Lower leg skin (tissue), 4 donors: ENCODE results near the gene GATA2. TPM values are rescaled to one million over a fixed set of nuclear protein-coding genes. Genes with fewer than 3 reads are reported as not detected.

ENCODE experiments used
- DNase-seq, 2 donors: peaks; one replicate each; pipeline ENCODE4 v3.0.0-alpha.2; 2019; ENCODE audit warnings: low spot score in 2 of 2
- H3K4me3 ChIP-seq: fragments of 200-600 bp; sonication (generic); 2 replicates; pipeline ENCODE4 v1.5.1; 2017; ENCODE audit warnings: mild to moderate bottlenecking, low read depth; ENCODE audit not compliant: poor library complexity, severe bottlenecking
- CTCF ChIP-seq, 3 donors: fragments of 450-650 bp; IDR thresholded peaks; one replicate each; pipeline ENCODE4 v1.5.1; 2016; ENCODE audit warnings: antibody characterized with exemption in 3 of 3, mild to moderate bottlenecking in 3 of 3, moderate library complexity in 2 of 3
- POLR2A ChIP-seq, 2 donors: fragments of 450-650 bp; IDR thresholded peaks; one replicate each; pipeline ENCODE4 v1.6.1; 2016 to 2017; ENCODE audit warnings: antibody characterized with exemption in 2 of 2, mild to moderate bottlenecking in 1 of 2, moderate library complexity in 1 of 2
- WGBS, 2 donors: methylation state at CpG; one replicate each; pipeline ENCODE4 v1.1.5; 2018; 5-methylcytosine and 5-hydroxymethylcytosine counted together
- intact Hi-C: fragments of 100-400 bp; cut with DNase I; formaldehyde crosslinking; loops from one replicate; pipeline ENCODE4 v1.15.0; 2023; ENCODE audit warnings: low total_unique reads
- total RNA-seq, 4 donors: library from RNA; depleted of rRNA; stranded (reverse); fragments of >200 nt; gene quantifications; one replicate each; pipeline ENCODE4 v1.1.0, GENCODE V29; 2016

The GATA2 gene
- total RNA-seq, 4 donors from 2014 or later = 2.3 to 9.3 (median 6.6) TPM

GRCh38 chr3:128479558-128480086, 13.4 kb downstream of the GATA2 start:
- TF ChIP-seq CTCF (IDR thresholded peaks at IDR 0.05) = no peak
- TF ChIP-seq POLR2A (IDR thresholded peaks at IDR 0.05) = no peak
- 77 to 82% methylated on average over 10 of the region's 10 CpGs for WGBS, 2 donors
- no peak overlapping the region for H3K4me3 ChIP-seq
- no peak for DNase-seq
- intact Hi-C loops = no loop called here

GRCh38 chr3:128478576-128479506, 14.2 kb downstream of the GATA2 start:
- DNase-seq = no peak
- no peak for TF ChIP-seq POLR2A (IDR thresholded peaks at IDR 0.05)
- no peak for TF ChIP-seq CTCF (IDR thresholded peaks at IDR 0.05)
- 69 to 71% methylated on average over 11 of the region's 11 CpGs for WGBS, 2 donors
- intact Hi-C loops = no loop called here
- H3K4me3 ChIP-seq = no peak overlapping the region

- 90 to 91% methylated on average over 5 of the region's 5 CpGs for WGBS, 2 donors
- no peak for DNase-seq
- intact Hi-C loops = no loop called here
- no peak overlapping the region for H3K4me3 ChIP-seq
- TF ChIP-seq CTCF (IDR thresholded peaks at IDR 0.05) (no peak), POLR2A (IDR thresholded peaks at IDR 0.05) (no peak)
Observed at GRCh38 chr3:128476659-128477058, 16.3 kb downstream of the GATA2 start.

GRCh38 chr3:128475355-128475754, 17.6 kb downstream of the GATA2 start:
- TF ChIP-seq POLR2A (IDR thresholded peaks at IDR 0.05) (no peak), CTCF (IDR thresholded peaks at IDR 0.05) (no peak)
- DNase-seq = no peak
- intact Hi-C loops = no loop called here
- 74 to 93% methylated on average over 8 of the region's 8 CpGs for WGBS, 2 donors
- H3K4me3 ChIP-seq = no peak overlapping the region

- H3K4me3 ChIP-seq = no peak overlapping the region
- TF ChIP-seq CTCF (IDR thresholded peaks at IDR 0.05) = no peak
- no peak for TF ChIP-seq POLR2A (IDR thresholded peaks at IDR 0.05)
- intact Hi-C loops = no loop called here
- no peak for DNase-seq
- 57 to 62% methylated on average over 4 of the region's 4 CpGs for WGBS, 2 donors
Observed at GRCh38 chr3:128473737-128474136, 19.3 kb downstream of the GATA2 start.
